A549 treated with Mapracorat at 1 μM for 4 hours (cell line): ENCODE measurements around the gene GPR3. TPM values are rescaled to one million over a fixed set of nuclear protein-coding genes. Genes with fewer than 3 reads are reported as not detected.

Experiments
- total RNA-seq: library from RNA; stranded (reverse); fragments of 200-300 nt; extraction: Qiagen RNA extraction; gene quantifications from 5 replicates; pipeline ENCODE4 v1.2.3, GENCODE V29; 2022

GPR3 gene, protein sequence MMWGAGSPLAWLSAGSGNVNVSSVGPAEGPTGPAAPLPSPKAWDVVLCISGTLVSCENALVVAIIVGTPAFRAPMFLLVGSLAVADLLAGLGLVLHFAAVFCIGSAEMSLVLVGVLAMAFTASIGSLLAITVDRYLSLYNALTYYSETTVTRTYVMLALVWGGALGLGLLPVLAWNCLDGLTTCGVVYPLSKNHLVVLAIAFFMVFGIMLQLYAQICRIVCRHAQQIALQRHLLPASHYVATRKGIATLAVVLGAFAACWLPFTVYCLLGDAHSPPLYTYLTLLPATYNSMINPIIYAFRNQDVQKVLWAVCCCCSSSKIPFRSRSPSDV
- 1.3 to 1.8 TPM (median 1.7 TPM) in 5 replicates for total RNA-seq

DNA sequence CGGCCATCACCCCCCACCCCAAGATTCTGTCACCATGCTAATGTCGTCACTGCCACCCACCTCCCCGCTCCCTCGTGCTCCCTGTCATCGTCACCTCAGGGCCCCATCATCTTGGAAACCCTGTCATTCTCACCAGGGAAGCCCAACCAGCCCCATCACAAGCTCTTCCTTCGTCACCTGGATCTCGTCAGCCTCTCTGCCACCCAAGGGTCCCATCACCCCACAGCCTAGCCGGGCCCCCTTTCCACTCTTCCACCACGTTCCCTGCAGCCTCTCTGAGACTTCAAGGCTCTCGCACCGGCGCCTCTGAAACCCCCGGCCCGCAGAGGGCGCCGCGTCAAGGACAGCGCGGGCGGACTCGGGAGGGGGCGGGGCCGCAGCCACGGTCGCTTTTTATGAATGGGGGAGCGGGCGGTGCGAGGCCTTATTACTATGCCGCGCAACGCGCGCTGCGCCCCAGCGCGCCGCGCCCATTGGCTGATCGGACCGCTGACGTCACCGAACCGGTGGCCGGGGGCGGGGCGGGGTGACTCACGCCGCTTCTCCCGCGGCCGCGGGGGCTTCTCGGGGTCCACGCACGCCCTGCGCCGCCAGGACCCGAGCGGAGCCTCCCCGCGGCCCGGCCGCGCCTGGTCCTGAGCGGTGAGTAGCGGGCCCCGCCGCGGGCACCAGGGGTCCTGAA, at the start of gene GPR3:
Gene GPR3, plus strand, starts transcription at position 527 of the 682 bp plus-strand sequence. CDS start 1,177 bp downstream, outside the sequence.

DNA sequence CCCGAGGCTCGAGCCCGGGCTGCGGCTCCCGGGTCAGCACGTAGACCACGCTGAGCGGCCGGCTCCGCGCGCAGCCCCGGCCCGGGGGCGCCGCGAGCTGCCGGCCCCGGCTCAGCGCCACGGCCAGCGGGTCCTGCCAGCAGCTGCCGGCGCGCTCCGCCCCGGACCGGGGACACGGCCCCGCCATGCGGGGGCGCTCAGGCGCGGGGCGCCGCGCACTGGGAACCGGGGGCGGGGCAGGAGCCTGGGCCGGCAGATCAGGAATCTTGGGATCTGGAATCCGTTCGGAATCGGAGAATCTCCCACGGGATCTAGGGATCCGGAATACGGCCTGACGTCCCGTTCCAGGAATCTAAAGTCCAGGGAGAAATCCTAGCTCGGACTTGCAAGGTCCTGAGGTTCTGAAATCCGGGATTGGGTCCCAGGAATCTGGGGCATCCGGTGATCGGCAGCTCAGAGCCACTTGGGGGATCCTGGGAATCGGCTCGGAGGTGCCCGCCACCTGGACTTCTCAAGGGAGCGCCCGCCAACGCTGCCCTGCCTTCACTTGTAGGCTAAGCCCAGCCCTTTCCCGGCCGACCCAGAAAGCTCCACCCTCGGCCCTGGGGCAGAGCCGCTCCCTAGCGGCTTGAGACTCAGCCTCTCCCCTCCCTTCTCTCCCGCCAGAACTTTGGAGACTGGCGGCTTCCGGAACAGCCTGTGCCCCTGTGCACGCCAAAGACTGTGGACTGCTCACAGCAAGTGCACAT, 25.8 kb upstream of the GPR3 start, which contains the start of gene MAP3K6:
Gene MAP3K6, minus strand, starts transcription at position 551 of the 749 bp plus-strand sequence. Its CDS starts 364 bp downstream, at position 187.

GRCh38 chr1:27374362-27375086, 17.9 kb upstream of the GPR3 start, which contains the start of gene FCN3:
Gene FCN3, minus strand, starts transcription at chr1:27374824. Its CDS starts 6 bp downstream, at chr1:27374818.

DNA sequence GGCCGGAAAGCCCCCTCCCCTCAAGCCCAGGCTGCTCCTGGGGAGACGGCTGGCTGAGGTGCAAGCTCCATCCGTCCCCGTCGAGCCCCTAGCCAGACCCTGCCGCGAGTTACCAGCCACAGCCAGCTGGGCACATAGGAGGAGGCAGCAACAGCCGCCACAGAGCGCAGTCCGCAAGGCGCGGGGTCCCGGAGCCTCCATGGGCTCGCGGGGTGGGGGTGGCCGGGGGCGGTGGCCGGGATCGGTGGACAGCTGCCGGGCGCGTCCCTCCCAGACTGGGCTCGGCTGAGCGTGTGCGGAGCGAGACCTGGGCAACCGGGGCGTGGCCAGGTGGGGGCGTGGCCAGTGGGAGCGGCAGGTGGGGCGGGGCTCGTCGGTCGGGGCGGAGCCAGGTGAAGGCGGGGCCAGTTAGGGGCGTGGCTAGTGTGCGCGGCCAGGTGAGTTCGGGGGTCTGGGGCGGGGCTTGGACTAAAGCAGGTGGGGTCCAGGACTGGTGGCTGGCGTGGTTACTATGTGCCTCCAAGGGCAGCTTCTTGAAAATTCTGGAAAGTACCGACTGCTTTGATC, 9.3 kb upstream of the GPR3 start, which contains the start of gene CD164L2:
Gene CD164L2, minus strand, starts transcription at position 295 of the 567 bp plus-strand sequence. Its CDS starts 94 bp downstream, at position 201.

Other genes starting within 250 kb of the GPR3 start
- 14.4 to 16.7 TPM (median 15.4 TPM) in 5 replicates for gene SLC9A1, start 237.5 kb upstream of the GPR3 start, total RNA-seq
- gene WDTC1, start 158.0 kb upstream of the GPR3 start, total RNA-seq = 4.7 to 8.1 TPM (median 7.1 TPM) in 5 replicates
- 44.9 to 52.2 TPM (median 47.6 TPM) in 5 replicates for gene TMEM222, start 70.5 kb upstream of the GPR3 start, total RNA-seq
- 0.39 to 1.1 TPM (median 0.60 TPM) in 5 replicates for gene SYTL1, start 50.6 kb upstream of the GPR3 start, total RNA-seq
- gene MAP3K6, start 25.7 kb upstream of the GPR3 start, total RNA-seq = 10.5 to 20.3 TPM (median 16.3 TPM) in 5 replicates
- gene FCN3, start 17.8 kb upstream of the GPR3 start, total RNA-seq = not detected in 5 replicates
- gene CD164L2, start 9.3 kb upstream of the GPR3 start, total RNA-seq = not detected in 5 replicates
- gene WASF2, start 97.5 kb downstream of the GPR3 start, total RNA-seq = 45.0 to 58.6 TPM (median 53.3 TPM) in 5 replicates
- gene AHDC1, start 211.5 kb downstream of the GPR3 start, total RNA-seq = 12.3 to 22.9 TPM (median 21.1 TPM) in 5 replicates
- gene FGR, start 242.6 kb downstream of the GPR3 start, total RNA-seq = not detected in 5 replicates